HG02588 (cell line): ENCODE results near the gene SLC5A10.
"Not testable (repeated sequence)": the region's sequence is repeated elsewhere in the genome, so short reads cannot be mapped to it uniquely, and the experiment has no call there.

Experiments used
- ATAC-seq: cut with Tn5 transposase; IDR thresholded peaks from one replicate; pipeline ENCODE4 v1.9.1; 2021; ENCODE audit warnings: mild to moderate bottlenecking, moderate library complexity; ENCODE audit not compliant: unreplicated experiment

The SLC5A10 gene

DNA sequence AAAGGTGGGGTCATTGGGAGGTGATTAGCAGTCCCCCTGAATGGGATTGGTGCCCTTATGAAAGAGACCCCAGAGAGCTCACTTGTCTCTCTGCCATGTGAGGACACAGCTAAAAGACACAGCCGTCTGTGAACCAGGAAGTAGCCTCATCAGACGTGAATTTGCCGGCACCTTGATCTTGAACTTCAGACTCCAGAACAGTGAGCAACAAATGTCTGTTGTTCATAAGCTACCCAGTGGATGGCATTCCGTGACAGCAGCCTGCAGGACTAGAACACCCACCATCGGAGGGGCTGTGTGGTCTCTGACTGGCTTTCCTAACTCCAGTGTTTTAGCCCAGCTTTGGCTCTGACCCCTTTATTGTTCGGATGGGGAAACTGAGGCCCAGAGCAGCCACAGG, 85.6 kb downstream of the SLC5A10 start:
- not testable (repeated sequence) for ATAC-seq

- not testable (repeated sequence) for ATAC-seq
These were observed 86.0 kb downstream of the SLC5A10 start for GRCh38 chr17:19038007-19038406.

GRCh38 chr17:19038730-19039129, 86.8 kb downstream of the SLC5A10 start:
- not testable (repeated sequence) for ATAC-seq

GRCh38 chr17:19040350-19040749, 88.4 kb downstream of the SLC5A10 start:
- ATAC-seq: not testable (repeated sequence)

- ATAC-seq: not testable (repeated sequence)
These were observed 89.9 kb downstream of the SLC5A10 start for GRCh38 chr17:19041871-19042270.

GRCh38 chr17:19042369-19042768, 90.4 kb downstream of the SLC5A10 start:
- not testable (repeated sequence) for ATAC-seq

DNA sequence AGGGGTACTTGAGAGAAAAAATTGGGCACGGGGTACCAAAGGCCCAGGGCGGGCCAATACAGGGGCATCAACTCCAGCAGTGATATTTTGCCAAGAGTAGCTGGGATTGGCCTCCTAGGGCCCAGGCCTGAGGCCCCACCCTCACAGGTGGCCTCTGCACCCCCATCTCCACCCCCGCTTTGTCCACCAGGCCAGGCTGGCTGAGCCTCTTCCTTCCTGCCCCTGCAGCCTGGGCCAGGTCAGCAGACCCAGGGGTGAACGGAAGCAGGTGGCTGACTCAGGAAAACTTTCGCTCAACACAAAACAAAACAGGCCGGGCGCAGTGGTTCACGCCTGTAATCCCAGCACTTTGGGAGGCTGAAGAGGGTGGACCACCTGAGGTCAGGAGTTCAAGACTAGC, 91.1 kb downstream of the SLC5A10 start:
- not testable (repeated sequence) for ATAC-seq

- ATAC-seq: not testable (repeated sequence)
These were observed 92.7 kb downstream of the SLC5A10 start for GRCh38 chr17:19044643-19045042.

GRCh38 chr17:19046782-19047375, 94.9 kb downstream of the SLC5A10 start, which contains the start of gene GRAP:
GRAP (minus strand) TSS chr17:19046957; CDS start chr17:19046926, 31 bp downstream.
- not testable (repeated sequence) for ATAC-seq

DNA sequence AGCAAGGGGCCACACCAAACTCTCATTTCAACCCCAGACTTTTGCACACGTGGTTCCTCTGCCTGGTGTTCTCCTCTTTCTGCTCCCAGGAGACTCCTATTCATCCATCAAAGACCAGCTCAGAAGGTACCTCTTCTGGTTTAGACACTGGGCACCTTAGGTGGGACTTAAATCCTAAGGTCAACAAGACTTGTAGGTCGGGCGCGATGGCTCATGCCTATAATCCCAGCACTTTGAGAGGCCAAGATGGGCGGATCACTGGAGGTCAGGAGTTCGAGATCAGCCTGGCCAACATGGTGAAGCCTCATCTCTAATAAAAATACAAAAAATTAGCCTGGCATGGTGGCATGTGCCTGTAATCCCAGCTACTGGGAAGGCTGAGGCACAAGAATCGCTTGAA, 95.5 kb downstream of the SLC5A10 start:
- not testable (repeated sequence) for ATAC-seq

DNA sequence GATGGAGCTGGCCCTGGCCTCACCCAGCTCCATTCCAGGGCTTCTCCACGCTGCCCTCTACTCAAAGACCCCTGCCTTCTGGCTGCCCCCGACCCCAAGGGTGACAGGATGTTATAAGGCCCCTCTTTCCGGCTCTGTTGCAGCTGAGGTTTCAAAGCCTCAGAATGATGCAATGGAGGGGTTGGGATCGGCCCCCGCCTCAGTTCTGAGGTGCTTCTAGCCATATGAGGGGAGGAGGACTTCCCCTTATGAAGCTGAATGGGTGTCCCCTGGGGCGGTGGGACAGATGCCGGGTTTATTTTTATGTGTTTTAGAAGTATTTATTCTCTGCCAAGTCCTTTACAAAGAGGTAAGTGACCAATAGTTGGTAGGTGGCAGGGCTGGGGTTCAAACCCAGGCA, 96.9 kb downstream of the SLC5A10 start:
- not testable (repeated sequence) for ATAC-seq

GRCh38 chr17:19055447-19055846, 103.5 kb downstream of the SLC5A10 start:
- not testable (repeated sequence) for ATAC-seq

- peak; percentile 43 for ATAC-seq
These were observed 110.2 kb downstream of the SLC5A10 start for GRCh38 chr17:19062009-19062717.

- peak; percentile 58 for ATAC-seq
These were observed 110.9 kb downstream of the SLC5A10 start for GRCh38 chr17:19062718-19063325.

DNA sequence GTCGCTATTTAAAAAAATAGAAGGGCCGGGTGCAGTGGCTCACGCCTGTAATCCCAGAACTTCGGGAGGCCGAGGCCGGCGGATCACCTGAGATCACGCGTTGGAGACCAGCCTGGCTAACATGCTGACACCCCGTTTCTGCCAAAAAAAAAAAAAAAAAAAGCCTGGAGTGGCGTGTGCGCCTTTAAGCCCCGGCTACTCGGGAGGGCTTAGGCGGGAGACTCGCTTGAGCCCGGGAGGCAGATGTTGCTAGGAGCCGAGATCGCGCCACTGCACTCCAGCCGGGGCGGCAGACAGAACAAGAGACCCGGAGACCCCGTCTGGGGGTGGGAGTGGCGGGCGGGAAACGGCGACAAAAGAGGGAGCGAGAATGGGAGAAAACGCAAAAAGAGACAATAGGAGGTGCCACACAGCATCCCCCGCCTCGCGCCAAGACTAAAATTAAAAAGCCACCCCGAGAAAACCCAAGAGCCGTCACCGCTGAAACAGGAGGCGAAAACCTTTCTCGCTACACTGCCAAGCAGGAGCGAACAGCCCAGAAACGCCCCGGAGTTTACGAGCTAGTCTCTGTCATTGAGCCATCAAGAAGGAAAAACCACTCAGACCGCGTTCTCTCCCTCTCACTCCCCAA, 111.5 kb downstream of the SLC5A10 start:
- ATAC-seq: peak; percentile 25

DNA sequence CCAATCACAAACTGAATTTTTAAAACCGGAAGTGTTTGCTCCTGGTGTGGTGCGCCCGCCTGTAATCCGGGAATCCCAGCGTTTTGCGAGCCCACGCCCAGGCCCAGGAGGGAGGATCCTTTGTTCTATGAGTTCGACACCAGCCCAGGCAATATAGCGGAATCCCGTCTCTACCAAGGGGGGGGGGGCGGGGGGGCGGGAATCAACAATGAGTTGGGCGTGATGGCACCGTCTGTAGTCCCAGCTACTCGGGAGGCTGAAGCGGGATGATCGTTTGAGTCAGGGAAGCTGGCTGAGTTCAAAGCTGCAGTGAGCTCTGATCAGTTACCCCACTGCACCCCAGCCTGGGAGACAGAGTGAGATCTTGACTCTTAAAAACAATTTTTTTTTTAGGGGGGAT, 112.4 kb downstream of the SLC5A10 start:
- ATAC-seq: not testable (repeated sequence)

- ATAC-seq: peak; percentile 86
These were observed 118.6 kb downstream of the SLC5A10 start for GRCh38 chr17:19070318-19071168.
